Sigmoid colon (tissue), 7 donors: Measurements from ENCODE around the gene SMIM1. TPM values are rescaled to one million over a fixed set of nuclear protein-coding genes. Genes with fewer than 3 reads are reported as not detected.

Experiments used
- DNase-seq: peaks from one replicate; pipeline ENCODE4 v3.0.0-alpha.2; 2019
- H3K27ac ChIP-seq, 4 donors: fragments of 200-600 bp; sonication (generic); one replicate each; pipeline ENCODE4 v1.5.1; 2016 to 2019; ENCODE audit warnings: mild to moderate bottlenecking in 1 of 4
- H3K27me3 ChIP-seq, 3 donors: fragments of 200-600 bp; sonication (generic); one replicate each; pipeline ENCODE4 v1.5.1; 2019; ENCODE audit warnings: mild to moderate bottlenecking in 1 of 3
- H3K36me3 ChIP-seq, 4 donors: fragments of 200-600 bp; sonication (generic); one replicate each; pipeline ENCODE4 v1.5.1; 2016 to 2019
- H3K4me1 ChIP-seq, 4 donors: fragments of 200-600 bp; sonication (generic); one replicate each; pipeline ENCODE4 v1.5.1; 2017 to 2019
- H3K4me3 ChIP-seq, 4 donors: fragments of 200-600 bp; sonication (generic); one replicate each; pipeline ENCODE4 v1.5.1; 2017 to 2019; ENCODE audit warnings: mild to moderate bottlenecking in 2 of 4, moderate library complexity in 1 of 4
- H3K9me3 ChIP-seq, 4 donors: fragments of 200-600 bp in 3 of 4; sonication (generic) in 3 of 4; one replicate each; pipeline versions ENCODE4 v1.5.1 to v1.6.1; 2013 to 2019
- CTCF ChIP-seq, 4 experiments: fragments of 450-650 bp in 3 of 4; fragments of 200-600 bp in 1 of 4; IDR thresholded peaks; one replicate each; pipeline ENCODE4 v1.5.1; 2016 to 2019; ENCODE audit warnings: antibody characterized with exemption in 4 of 4, mild to moderate bottlenecking in 3 of 4, moderate library complexity in 2 of 4
- EP300 ChIP-seq, 4 donors: sonication (generic); formaldehyde crosslinking; IDR thresholded peaks; one replicate each; pipeline ENCODE4 v1.6.1; 2017; ENCODE audit warnings: antibody characterized with exemption in 4 of 4
- POLR2A ChIP-seq, 2 donors: fragments of 450-650 bp; IDR thresholded peaks; one replicate each; pipeline ENCODE4 v1.6.1; 2016; ENCODE audit warnings: antibody characterized with exemption in 2 of 2, mild to moderate bottlenecking in 2 of 2, moderate library complexity in 2 of 2
- POLR2AphosphoS5 ChIP-seq, 4 donors: sonication (generic); formaldehyde crosslinking; IDR thresholded peaks; one replicate each; pipeline ENCODE4 v1.6.1; 2017; ENCODE audit warnings: antibody characterized with exemption in 4 of 4
- whole genome bisulfite sequencing, 2 donors: extraction: QIAGEN DNeasy Blood & Tissue Kit; methylation state at CpG; one replicate each; pipeline ENCODE4 v1.1.7; 2013; 5-methylcytosine and 5-hydroxymethylcytosine counted together
- intact Hi-C: fragments of 100-400 bp; cut with DNase I; formaldehyde crosslinking; loops from one replicate; pipeline ENCODE4 v1.15.1; 2023
- polyA plus RNA-seq, 3 donors: library from polyadenylated mRNA; stranded (reverse); fragments of 200-250 nt; gene quantifications; one replicate each; pipeline ENCODE4 v1.2.3, GENCODE V29; 2013
- total RNA-seq, 4 donors: library from RNA; depleted of rRNA; stranded (reverse); fragments of >200 nt; gene quantifications; one replicate each; pipeline ENCODE4 v1.1.0, GENCODE V29; 2016
- donor health status: healthy with polysubstance abuse.
- donor health status: Bipolar disorder and iron deficiency.
- donor health status: healthy.

Gene SMIM1
- total and polyA plus RNA-seq, 7 donors = 2.7 to 10.8 (median 6.8) TPM; not detected in 1

GRCh38 chr1:3771108-3772026 is 1.2 kb upstream of the SMIM1 start:
- WGBS, 2 donors = 40 to 59% methylated on average over 32 of the region's 32 CpGs

GRCh38 chr1:3772027-3772714 is 378 bp upstream of the SMIM1 start:
- H3K9me3 ChIP-seq = no peaks in the 10 kb centered on the region
- WGBS, 2 donors = 1 to 2% methylated on average over 61 of the region's 61 CpGs
- peak overlapping the region; percentile 47 to 86 (median 68) for H3K4me3 ChIP-seq
- TF ChIP-seq POLR2AphosphoS5 (IDR thresholded peaks at IDR 0.05) (peak; percentile 46 to 68 (median 54)), CTCF (IDR thresholded peaks at IDR 0.05) (no peak), EP300 (IDR thresholded peaks at IDR 0.05) (no peak)
- peaks cover 0 to 39% (median 32%) of the 10 kb centered on the region in 4 donors for H3K4me1 ChIP-seq
- no peaks in the 10 kb centered on the region for H3K36me3 ChIP-seq
- H3K27me3 ChIP-seq = no peaks in the 10 kb centered on the region
- intact Hi-C loops = loop anchor here (2.0 kb wide), 2 partner anchors 25 kb away; partner anchors contain the start of gene LRRC47
- DNase-seq = peak; percentile 97
- peak overlapping the region; percentile 68 to 89 (median 84) for H3K27ac ChIP-seq

More at GRCh38 chr1:3771108-3772026, 1.2 kb upstream of the SMIM1 start:
- intact Hi-C loops = loop anchor here (2.0 kb wide), 2 partner anchors 25 kb away; partner anchors contain the start of gene LRRC47
- Histone ChIP-seq H3K27ac (peak overlapping the region; percentile 43 to 89 (median 70)), H3K9me3 (no peaks in the 10 kb centered on the region), H3K4me1 (peaks cover 0 to 38% (median 32%) of the 10 kb centered on the region in 4 donors), H3K36me3 (no peaks in the 10 kb centered on the region), H3K27me3 (no peaks in the 10 kb centered on the region), H3K4me3 (peak overlapping the region; percentile 47 to 86 (median 68))
- DNase-seq = no peak
- no peak for TF ChIP-seq EP300 (IDR thresholded peaks at IDR 0.05)
- no peak for TF ChIP-seq POLR2A (IDR thresholded peaks at IDR 0.05)
- TF ChIP-seq POLR2AphosphoS5 (IDR thresholded peaks at IDR 0.05) = no peak
- TF ChIP-seq CTCF (IDR thresholded peaks at IDR 0.05) = no peak

DNA sequence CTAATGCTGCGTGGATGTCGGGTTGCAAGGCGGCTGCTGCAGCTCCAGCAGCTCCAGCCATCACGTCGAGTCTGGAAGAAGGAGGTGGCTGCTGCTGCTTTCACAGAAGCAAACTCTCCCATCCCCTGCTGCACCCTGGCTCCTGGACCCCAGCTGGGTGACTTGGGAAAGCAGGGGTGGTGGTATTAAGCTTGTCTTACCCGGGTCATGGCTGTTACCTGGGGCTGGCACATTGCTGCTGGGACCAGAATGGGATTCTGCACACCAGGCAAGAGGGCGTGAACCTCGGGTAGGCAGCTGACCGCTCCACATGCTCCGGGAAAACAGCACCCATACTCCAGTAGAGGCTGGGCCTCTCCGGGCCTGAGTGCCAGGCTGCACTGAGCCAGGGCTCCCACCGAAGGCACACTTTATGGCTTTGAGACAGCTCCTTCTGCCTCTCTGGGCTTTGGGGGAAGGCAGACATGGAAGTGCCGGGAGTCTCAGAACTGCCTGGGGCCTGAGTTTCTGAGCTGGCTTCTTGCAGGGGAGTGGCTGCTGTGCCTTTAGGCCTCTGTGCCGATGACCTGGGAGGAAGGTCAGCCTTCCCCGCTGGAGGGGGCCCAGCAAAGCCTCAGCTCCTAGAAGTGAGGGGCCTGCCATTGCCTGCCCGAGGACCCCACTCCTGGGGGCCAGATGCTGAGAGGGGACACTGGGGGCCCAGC is 1.2 kb downstream of the SMIM1 start:
- intact Hi-C loops = loop anchor here (2.0 kb wide), 2 partner anchors 23 to 27 kb away; partner anchors contain the start of gene LRRC47
- 74 to 83% methylated on average over 16 of the region's 16 CpGs for WGBS, 2 donors
- H3K9me3 ChIP-seq = no peaks in the 10 kb centered on the region
- peaks cover 0 to 6% (median 0%) of the 10 kb centered on the region in 4 donors for H3K36me3 ChIP-seq
- TF ChIP-seq POLR2AphosphoS5 (IDR thresholded peaks at IDR 0.05) = no peak
- no peak for TF ChIP-seq CTCF (IDR thresholded peaks at IDR 0.05)
- no peak for TF ChIP-seq POLR2A (IDR thresholded peaks at IDR 0.05)
- no peak for TF ChIP-seq EP300 (IDR thresholded peaks at IDR 0.05)
- peaks cover 0 to 39% (median 32%) of the 10 kb centered on the region in 4 donors for H3K4me1 ChIP-seq
- DNase-seq = no peak
- H3K27ac ChIP-seq = peak overlapping the region; percentile 68 to 89 (median 84)
- H3K4me3 ChIP-seq = peak overlapping the region in 1 of 4 donors; percentile 86
- no peaks in the 10 kb centered on the region for H3K27me3 ChIP-seq

- H3K36me3 ChIP-seq = peaks cover 0 to 13% (median 4%) of the 10 kb centered on the region in 4 donors
- peaks cover 0 to 39% (median 32%) of the 10 kb centered on the region in 4 donors for H3K4me1 ChIP-seq
- no peak for TF ChIP-seq POLR2AphosphoS5 (IDR thresholded peaks at IDR 0.05)
- TF ChIP-seq EP300 (IDR thresholded peaks at IDR 0.05) = no peak
- TF ChIP-seq POLR2A (IDR thresholded peaks at IDR 0.05) = no peak
- TF ChIP-seq CTCF (IDR thresholded peaks at IDR 0.05) = no peak
- no peak overlapping the region for H3K4me3 ChIP-seq
- peak overlapping the region in 1 of 4 donors; percentile 88 for H3K27ac ChIP-seq
- H3K9me3 ChIP-seq = no peaks in the 10 kb centered on the region
- intact Hi-C loops = no loop called here
- 79 to 83% methylated on average over 19 of the region's 19 CpGs for WGBS, 2 donors
- H3K27me3 ChIP-seq = no peaks in the 10 kb centered on the region
- DNase-seq = no peak
Observed at GRCh38 chr1:3774276-3774945, 1.9 kb downstream of the SMIM1 start.
